ENCODE results near the gene SMLR1. TPM values are rescaled to one million over a fixed set of nuclear protein-coding genes. Genes with fewer than 3 reads are reported as not detected.
"Not testable (repeated sequence)": the region's sequence is repeated elsewhere in the genome, so short reads cannot be mapped to it uniquely, and the experiment has no call there.

Gene SMLR1
- polyA plus RNA-seq, 4 donors = 1.4 to 48.1 (median 26.3) TPM

GRCh38 chr6:130787726-130788500, 39.3 kb upstream of the SMLR1 start:
- Histone ChIP-seq H3K27ac (ENCODE audit: low read depth in 1 of 3, low read length in 2 of 3) (no peak overlapping the region), H3K36me3 (ENCODE audit: control insufficient read depth in 3 of 3, insufficient read depth in 2 of 3, low read depth in 1 of 3, low read length in 3 of 3) (no peaks in the 10 kb centered on the region), H3K27me3 (ENCODE audit: control insufficient read depth in 3 of 3, insufficient read depth in 3 of 3, low read length in 3 of 3) (no peaks in the 10 kb centered on the region), H3K4me1 (ENCODE audit: control insufficient read depth in 3 of 3, insufficient read depth in 2 of 3, low read depth in 1 of 3, low read length in 2 of 3) (no peaks in the 10 kb centered on the region), H3K9me3 (ENCODE audit: control insufficient read depth in 2 of 2, insufficient read depth in 1 of 2, low read depth in 1 of 2, low read length in 1 of 2) (no peaks in the 10 kb centered on the region), H3K4me3 (ENCODE audit: low read depth in 1 of 3, low read length in 3 of 3) (no peak overlapping the region)
- FAIRE-seq (no peak), DNase-seq (no peak)
- 73 to 78% (median 75%) methylated on average over 3 of the region's 3 CpGs for WGBS, 3 donors

- DNase-seq (no peak), FAIRE-seq (no peak)
- Histone ChIP-seq H3K4me3 (ENCODE audit: low read depth in 1 of 3, low read length in 3 of 3) (no peak overlapping the region), H3K4me1 (ENCODE audit: control insufficient read depth in 3 of 3, insufficient read depth in 2 of 3, low read depth in 1 of 3, low read length in 2 of 3) (no peaks in the 10 kb centered on the region), H3K27ac (ENCODE audit: low read depth in 1 of 3, low read length in 2 of 3) (no peak overlapping the region), H3K27me3 (ENCODE audit: control insufficient read depth in 3 of 3, insufficient read depth in 3 of 3, low read length in 3 of 3) (no peaks in the 10 kb centered on the region), H3K36me3 (ENCODE audit: control insufficient read depth in 3 of 3, insufficient read depth in 2 of 3, low read depth in 1 of 3, low read length in 3 of 3) (no peaks in the 10 kb centered on the region), H3K9me3 (ENCODE audit: control insufficient read depth in 2 of 2, insufficient read depth in 1 of 2, low read depth in 1 of 2, low read length in 1 of 2) (no peaks in the 10 kb centered on the region)
- 68 to 70% (median 68%) methylated on average over 5 of the region's 5 CpGs for WGBS, 3 donors
Measured at GRCh38 chr6:130788954-130789353, 38.3 kb upstream of the SMLR1 start.

GRCh38 chr6:130794010-130794697, 33.1 kb upstream of the SMLR1 start:
- DNase-seq = no peak
- Histone ChIP-seq H3K9me3 (ENCODE audit: control insufficient read depth in 2 of 2, insufficient read depth in 1 of 2, low read depth in 1 of 2, low read length in 1 of 2) (no peaks in the 10 kb centered on the region), H3K36me3 (ENCODE audit: control insufficient read depth in 3 of 3, insufficient read depth in 2 of 3, low read depth in 1 of 3, low read length in 3 of 3) (no peaks in the 10 kb centered on the region), H3K27me3 (ENCODE audit: control insufficient read depth in 3 of 3, insufficient read depth in 3 of 3, low read length in 3 of 3) (no peaks in the 10 kb centered on the region), H3K27ac (ENCODE audit: low read depth in 1 of 3, low read length in 2 of 3) (no peak overlapping the region), H3K4me1 (ENCODE audit: control insufficient read depth in 3 of 3, insufficient read depth in 2 of 3, low read depth in 1 of 3, low read length in 2 of 3) (no peaks in the 10 kb centered on the region), H3K4me3 (ENCODE audit: low read depth in 1 of 3, low read length in 3 of 3) (no peak overlapping the region)
- 79 to 86% (median 86%) methylated on average over 1 of the region's 1 CpG for WGBS, 3 donors
- FAIRE-seq = no peak

- FAIRE-seq (no peak), DNase-seq (no peak)
- Histone ChIP-seq H3K27me3 (ENCODE audit: control insufficient read depth in 3 of 3, insufficient read depth in 3 of 3, low read length in 3 of 3) (no peaks in the 10 kb centered on the region), H3K27ac (ENCODE audit: low read depth in 1 of 3, low read length in 2 of 3) (no peak overlapping the region), H3K9me3 (ENCODE audit: control insufficient read depth in 2 of 2, insufficient read depth in 1 of 2, low read depth in 1 of 2, low read length in 1 of 2) (no peaks in the 10 kb centered on the region), H3K4me1 (ENCODE audit: control insufficient read depth in 3 of 3, insufficient read depth in 2 of 3, low read depth in 1 of 3, low read length in 2 of 3) (no peaks in the 10 kb centered on the region), H3K36me3 (ENCODE audit: control insufficient read depth in 3 of 3, insufficient read depth in 2 of 3, low read depth in 1 of 3, low read length in 3 of 3) (no peaks in the 10 kb centered on the region), H3K4me3 (ENCODE audit: low read depth in 1 of 3, low read length in 3 of 3) (no peak overlapping the region)
- WGBS, 3 donors = 46 to 49% (median 46%) methylated on average over 3 of the region's 3 CpGs
Measured at GRCh38 chr6:130794738-130795137, 32.5 kb upstream of the SMLR1 start.

GRCh38 chr6:130796313-130796905, 30.8 kb upstream of the SMLR1 start:
- no peak for DNase-seq
- Histone ChIP-seq H3K27ac (ENCODE audit: low read depth in 1 of 3, low read length in 2 of 3) (no peak overlapping the region), H3K4me1 (ENCODE audit: control insufficient read depth in 3 of 3, insufficient read depth in 2 of 3, low read depth in 1 of 3, low read length in 2 of 3) (no peaks in the 10 kb centered on the region), H3K27me3 (ENCODE audit: control insufficient read depth in 3 of 3, insufficient read depth in 3 of 3, low read length in 3 of 3) (no peaks in the 10 kb centered on the region), H3K4me3 (ENCODE audit: low read depth in 1 of 3, low read length in 3 of 3) (no peak overlapping the region), H3K36me3 (ENCODE audit: control insufficient read depth in 3 of 3, insufficient read depth in 2 of 3, low read depth in 1 of 3, low read length in 3 of 3) (no peaks in the 10 kb centered on the region), H3K9me3 (ENCODE audit: control insufficient read depth in 2 of 2, insufficient read depth in 1 of 2, low read depth in 1 of 2, low read length in 1 of 2) (peaks cover 0 to 2% of the 10 kb centered on the region in 2 donors)
- no peak for FAIRE-seq

- Histone ChIP-seq H3K9me3 (ENCODE audit: control insufficient read depth in 2 of 2, insufficient read depth in 1 of 2, low read depth in 1 of 2, low read length in 1 of 2) (peaks cover 0 to 2% of the 10 kb centered on the region in 2 donors), H3K27ac (ENCODE audit: low read depth in 1 of 3, low read length in 2 of 3) (no peak overlapping the region), H3K27me3 (ENCODE audit: control insufficient read depth in 3 of 3, insufficient read depth in 3 of 3, low read length in 3 of 3) (no peaks in the 10 kb centered on the region), H3K4me3 (ENCODE audit: low read depth in 1 of 3, low read length in 3 of 3) (no peak overlapping the region), H3K36me3 (ENCODE audit: control insufficient read depth in 3 of 3, insufficient read depth in 2 of 3, low read depth in 1 of 3, low read length in 3 of 3) (no peaks in the 10 kb centered on the region), H3K4me1 (ENCODE audit: control insufficient read depth in 3 of 3, insufficient read depth in 2 of 3, low read depth in 1 of 3, low read length in 2 of 3) (no peaks in the 10 kb centered on the region)
- no peak for DNase-seq
- WGBS, 3 donors = 90 to 93% (median 91%) methylated on average over 2 of the region's 2 CpGs
- no peak for FAIRE-seq
Measured at GRCh38 chr6:130797061-130797460, 30.1 kb upstream of the SMLR1 start.

GRCh38 chr6:130801368-130801767, 25.8 kb upstream of the SMLR1 start:
- H3K4me1 ChIP-seq (ENCODE audit: control insufficient read depth in 3 of 3, insufficient read depth in 2 of 3, low read depth in 1 of 3, low read length in 2 of 3); H3K27me3 ChIP-seq (ENCODE audit: control insufficient read depth in 3 of 3, insufficient read depth in 3 of 3, low read length in 3 of 3); H3K27ac ChIP-seq (ENCODE audit: low read depth in 1 of 3, low read length in 2 of 3); FAIRE-seq; H3K9me3 ChIP-seq (ENCODE audit: control insufficient read depth in 2 of 2, insufficient read depth in 1 of 2, low read depth in 1 of 2, low read length in 1 of 2); H3K4me3 ChIP-seq (ENCODE audit: low read depth in 1 of 3, low read length in 3 of 3); H3K36me3 ChIP-seq (ENCODE audit: control insufficient read depth in 3 of 3, insufficient read depth in 2 of 3, low read depth in 1 of 3, low read length in 3 of 3); DNase-seq: not testable (repeated sequence)
- WGBS, 3 donors = 96 to 97% (median 97%) methylated on average over 26 to 36 of the region's 37 CpGs

GRCh38 chr6:130810307-130811030, 16.7 kb upstream of the SMLR1 start:
- no peak for DNase-seq

More at GRCh38 chr6:130810307-130811030, 16.7 kb upstream of the SMLR1 start:
- Histone ChIP-seq H3K4me3 (ENCODE audit: low read depth in 1 of 3, low read length in 3 of 3) (no peak overlapping the region), H3K27ac (ENCODE audit: low read depth in 1 of 3, low read length in 2 of 3) (no peak overlapping the region), H3K27me3 (ENCODE audit: control insufficient read depth in 3 of 3, insufficient read depth in 3 of 3, low read length in 3 of 3) (no peaks in the 10 kb centered on the region), H3K4me1 (ENCODE audit: control insufficient read depth in 3 of 3, insufficient read depth in 2 of 3, low read depth in 1 of 3, low read length in 2 of 3) (no peaks in the 10 kb centered on the region), H3K9me3 (ENCODE audit: control insufficient read depth in 2 of 2, insufficient read depth in 1 of 2, low read depth in 1 of 2, low read length in 1 of 2) (no peaks in the 10 kb centered on the region), H3K36me3 (ENCODE audit: control insufficient read depth in 3 of 3, insufficient read depth in 2 of 3, low read depth in 1 of 3, low read length in 3 of 3) (no peaks in the 10 kb centered on the region)
- no peak for FAIRE-seq
- 55 to 64% (median 60%) methylated on average over 9 of the region's 9 CpGs for WGBS, 3 donors
